Large intestine (tissue), 3 donors: Measurements from ENCODE around the gene PARD6G. TPM values are rescaled to one million over a fixed set of nuclear protein-coding genes. Genes with fewer than 3 reads are reported as not detected.

Experiments used
- DNase-seq, 2 donors: peaks; one replicate each; pipeline versions ENCODE4 v3.0.0 to v3.0.0-alpha.2; 2013
- H3K27ac ChIP-seq: one replicate; pipeline ENCODE4 v1.5.1; 2013; ENCODE audit warnings: low read length
- H3K27me3 ChIP-seq: 2 replicates; pipeline ENCODE4 v1.6.1; 2013; ENCODE audit warnings: low read length; ENCODE audit not compliant: control insufficient read depth, insufficient read depth
- H3K36me3 ChIP-seq: 2 replicates; pipeline ENCODE4 v1.6.1; 2013; ENCODE audit warnings: low read length; ENCODE audit not compliant: control insufficient read depth, insufficient read depth
- H3K4me1 ChIP-seq: one replicate; pipeline ENCODE4 v1.6.1; 2013; ENCODE audit warnings: low read length; ENCODE audit not compliant: control insufficient read depth, insufficient read depth
- H3K4me3 ChIP-seq: one replicate; pipeline ENCODE4 v1.5.1; 2013; ENCODE audit warnings: low read length
- H3K9me3 ChIP-seq: one replicate; pipeline ENCODE4 v1.6.1; 2013; ENCODE audit warnings: mild to moderate bottlenecking, low read depth, low read length, moderate library complexity; ENCODE audit not compliant: control insufficient read depth
- whole genome bisulfite sequencing: methylation state at CpG from one replicate; pipeline ENCODE4 v1.1.5; 2013; ENCODE audit warnings: low lambda C conversion rate; ENCODE audit not compliant: insufficient coverage; 5-methylcytosine and 5-hydroxymethylcytosine counted together
- polyA plus RNA-seq: library from polyadenylated mRNA; unstranded; fragments of 120-200 nt; gene quantifications from one replicate; pipeline ENCODE4 v1.2.1, GENCODE V29; 2013

Gene PARD6G
- polyA plus RNA-seq, 1 donor: 7.4 TPM

GRCh38 chr18:80108121-80108536, 139.2 kb downstream of the PARD6G start:
- H3K4me3 ChIP-seq: no peak overlapping the region
- H3K27me3 ChIP-seq: no peaks in the 10 kb centered on the region
- peaks cover 7% of the 10 kb centered on the region for H3K9me3 ChIP-seq
- no CpG with 5 or more reads among the region's 23 CpGs for WGBS
- DNase-seq: peak in 1 of 2 donors; percentile 9
- no peak overlapping the region for H3K27ac ChIP-seq
- peaks cover 7% of the 10 kb centered on the region for H3K4me1 ChIP-seq
- no peaks in the 10 kb centered on the region for H3K36me3 ChIP-seq

DNA sequence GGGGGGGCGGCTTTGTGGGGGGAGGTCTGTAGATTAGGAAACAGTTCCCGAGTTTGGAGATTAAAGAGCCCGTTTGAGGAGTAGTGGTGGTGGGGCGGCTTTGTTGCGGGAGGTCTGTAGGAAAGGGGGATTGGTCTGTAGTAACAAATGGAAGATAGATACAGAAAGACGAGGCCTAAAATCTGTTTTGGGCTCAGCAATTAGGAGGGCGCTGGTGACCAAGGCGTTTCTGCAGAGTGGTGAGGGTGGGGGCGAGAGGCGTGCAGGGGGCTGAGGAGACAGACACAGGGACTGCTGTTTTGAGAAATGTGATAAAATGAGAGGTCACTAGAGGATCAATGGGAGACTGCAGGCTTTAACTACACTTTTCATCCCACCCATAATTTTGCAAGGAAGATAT, 139.9 kb downstream of the PARD6G start:
- Histone ChIP-seq H3K4me3 (no peak overlapping the region), H3K36me3 (no peaks in the 10 kb centered on the region), H3K9me3 (peaks cover 7% of the 10 kb centered on the region), H3K27ac (no peak overlapping the region), H3K27me3 (no peaks in the 10 kb centered on the region), H3K4me1 (peaks cover 7% of the 10 kb centered on the region)
- DNase-seq: no peak
- 40% methylated on average over 1 of the region's 10 CpGs for WGBS

Other genes with a start within 250 kb of the PARD6G start
- 33.0 TPM for gene RBFA, start 213.1 kb downstream of the PARD6G start, polyA plus RNA-seq
- gene ADNP2, start 138.3 kb downstream of the PARD6G start, polyA plus RNA-seq: 15.6 TPM